ENCODE data around the gene ALPL. TPM values are rescaled to one million over a fixed set of nuclear protein-coding genes. Genes with fewer than 3 reads are reported as not detected.
A peak's percentile ranks its signal among the peaks of the same experiment; 100 is the strongest.

ALPL gene
- total RNA-seq, 1 donor from 2014 or later, result 123 TPM

GRCh38 chr1:21546122-21546825, 37.1 kb downstream of the ALPL start:
- Histone ChIP-seq H3K9me3 (no peaks in the 10 kb centered on the region), H3K4me3 (no peak overlapping the region), H3K36me3 (no peaks in the 10 kb centered on the region), H3K27ac (peak overlapping the region; percentile 34), H3K27me3 (ENCODE audit: low read depth) (no peaks in the 10 kb centered on the region), H3K4me1 (peaks cover 19% of the 10 kb centered on the region)
- intact Hi-C loops (cut with DNase I), result no loop called here
- ATAC-seq (peak in 1 of 2 donors; percentile 34), DNase-seq (no peak)
- no peak for TF ChIP-seq CTCF (IDR thresholded peaks at IDR 0.05)

- DNase-seq, result no peak
Observed at GRCh38 chr1:21547876-21548275, 38.7 kb downstream of the ALPL start.

GRCh38 chr1:21550097-21550496, 40.9 kb downstream of the ALPL start:
- no peak overlapping the region for H3K4me3 ChIP-seq
- no peaks in the 10 kb centered on the region for H3K36me3 ChIP-seq
- H3K27ac ChIP-seq, result no peak overlapping the region
- TF ChIP-seq CTCF (IDR thresholded peaks at IDR 0.05), result no peak
- ATAC-seq, result no peak
- H3K9me3 ChIP-seq, result no peaks in the 10 kb centered on the region
- DNase-seq, result no peak
- peaks cover 6% of the 10 kb centered on the region for H3K27me3 ChIP-seq (ENCODE audit: low read depth)
- H3K4me1 ChIP-seq, result peaks cover 10% of the 10 kb centered on the region
- intact Hi-C loops (cut with DNase I), result no loop called here

More at GRCh38 chr1:21547876-21548275, 38.7 kb downstream of the ALPL start:
- Histone ChIP-seq H3K36me3 (no peaks in the 10 kb centered on the region), H3K9me3 (no peaks in the 10 kb centered on the region), H3K4me3 (no peak overlapping the region), H3K27me3 (ENCODE audit: low read depth) (peaks cover 6% of the 10 kb centered on the region), H3K27ac (no peak overlapping the region), H3K4me1 (peaks cover 10% of the 10 kb centered on the region)
- intact Hi-C loops (cut with DNase I), result no loop called here
- TF ChIP-seq CTCF (IDR thresholded peaks at IDR 0.05), result no peak
- no peak for ATAC-seq

GRCh38 chr1:21550866-21551475, 41.7 kb downstream of the ALPL start:
- H3K4me3 ChIP-seq, result no peak overlapping the region
- ATAC-seq (no peak), DNase-seq (no peak)
- H3K27ac ChIP-seq, result no peak overlapping the region
- peaks cover 7% of the 10 kb centered on the region for H3K4me1 ChIP-seq
- H3K36me3 ChIP-seq, result no peaks in the 10 kb centered on the region
- H3K27me3 ChIP-seq (ENCODE audit: low read depth), result peaks cover 6% of the 10 kb centered on the region
- no peak for TF ChIP-seq CTCF (IDR thresholded peaks at IDR 0.05)
- H3K9me3 ChIP-seq, result no peaks in the 10 kb centered on the region
- intact Hi-C loops (cut with DNase I), result no loop called here

- H3K27me3 ChIP-seq (ENCODE audit: low read depth), result peaks cover 12% of the 10 kb centered on the region
- no peak for TF ChIP-seq CTCF (IDR thresholded peaks at IDR 0.05)
- no peak overlapping the region for H3K27ac ChIP-seq
- no peak for DNase-seq
- no peaks in the 10 kb centered on the region for H3K9me3 ChIP-seq
- H3K36me3 ChIP-seq, result no peaks in the 10 kb centered on the region
- no peak overlapping the region for H3K4me3 ChIP-seq
- no peaks in the 10 kb centered on the region for H3K4me1 ChIP-seq
- no peak for ATAC-seq
- intact Hi-C loops (cut with DNase I), result no loop called here
Observed at GRCh38 chr1:21552715-21553114, 43.5 kb downstream of the ALPL start.

Measured in lower lobe of right lung (tissue), 2 donors.